K562 (cell line): ENCODE results near the gene RCC2. TPM values are rescaled to one million over a fixed set of nuclear protein-coding genes. Genes with fewer than 3 reads are reported as not detected.

Source experiments
- ATAC-seq: fragments of 200-7000 bp; cut with Tn5 transposase; 3 replicates; pipeline ENCODE4 v1.9.1; 2020; ENCODE audit warnings: moderate library complexity
- BruUV-seq: library from RNA; stranded (reverse); fragments of 400-500 nt; replicated peaks from 2 replicates; lab custom pipeline; 2021; lab: Mats Ljungman, UMichigan
- CTCF ChIA-PET: fragments of 300-600 bp; formaldehyde crosslinking; extraction: SDS; loops from one replicate; lab custom pipeline; 2021; ENCODE audit warnings: low intra/inter-chr PET ratio; lab: Yijun Ruan, JAX
- POLR2A ChIA-PET: fragments of 300-600, 350-650 bp; sonication (Branson Sonifier 250); formaldehyde crosslinking; extraction: SDS; loops from one replicate; lab custom pipeline; 2021; ENCODE audit warnings: antibody characterized with exemption, inconsistent platforms; lab: Yijun Ruan, JAX
- DNase-seq, 4 experiments: peaks; one replicate each; pipeline versions ENCODE4 v3.0.0 to v3.0.0-alpha.2; 2011 to 2018; ENCODE audit warnings: low spot score in 3 of 4, mixed read lengths in 3 of 4; ENCODE audit errors: extremely low read depth in 1 of 4
- FAIRE-seq: peaks from 2 replicates; lab custom pipeline; 2011; peaks lifted over from hg19 to GRCh38; lab: Jason Lieb, UNC
- H2AFZ ChIP-seq: 2 replicates; pipeline ENCODE4 v1.6.0; 2011; ENCODE audit warnings: low read depth, low read length, control low read depth, inconsistent platforms
- H3K27ac ChIP-seq: fragments of 200-600 bp; 3 replicates; pipeline ENCODE4 v1.8.0; 2011; ENCODE audit warnings: low read depth, mild to moderate bottlenecking, control low read depth, inconsistent platforms, low read length, moderate library complexity, mixed read lengths; ENCODE audit errors: extremely low read depth
- H3K27me3 ChIP-seq, 2 experiments: fragments of 300-600 bp in 1 of 2; 2 replicates in 1 of 2; 3 replicates in 1 of 2; pipeline versions ENCODE4 v1.6.0 to v1.8.0; 2011; ENCODE audit warnings: inconsistent platforms in 2 of 2, low read length in 2 of 2, mild to moderate bottlenecking in 1 of 2, mixed read lengths in 1 of 2, moderate library complexity in 1 of 2; ENCODE audit not compliant: control insufficient read depth in 2 of 2, insufficient read depth in 2 of 2
- H3K36me3 ChIP-seq: fragments of 300-600 bp; 3 replicates; pipeline ENCODE4 v1.8.0; 2011; ENCODE audit warnings: mild to moderate bottlenecking, low read length, inconsistent platforms; ENCODE audit not compliant: control insufficient read depth, insufficient read depth
- H3K4me1 ChIP-seq, 2 experiments: fragments of 200-600 bp in 1 of 2; replicated peaks in 1 of 2; 2 replicates in 1 of 2; 3 replicates in 1 of 2; pipeline versions ENCODE4 v1.5.1 to v1.8.0; 2011; ENCODE audit warnings: inconsistent platforms in 2 of 2, low read length in 2 of 2, mild to moderate bottlenecking in 1 of 2, mixed read lengths in 1 of 2, moderate library complexity in 1 of 2; ENCODE audit not compliant: control insufficient read depth in 2 of 2, insufficient read depth in 2 of 2
- H3K4me2 ChIP-seq: 2 replicates; pipeline ENCODE4 v1.6.1; 2011; ENCODE audit warnings: low read length, control low read depth, inconsistent platforms, mixed read lengths; ENCODE audit not compliant: insufficient read depth
- H3K4me3 ChIP-seq: fragments of 200-600 bp; sonication (generic), shearing (Covaris generic); 2 replicates; pipeline ENCODE4 v1.5.1; 2016; ENCODE audit warnings: control low read depth, inconsistent platforms
- H3K79me2 ChIP-seq: fragments of 200-600 bp; 3 replicates; pipeline ENCODE4 v1.8.0; 2011; ENCODE audit warnings: low read length, inconsistent platforms; ENCODE audit not compliant: control insufficient read depth, insufficient read depth
- H3K9ac ChIP-seq, 2 experiments: 2 replicates each; pipeline versions ENCODE4 v1.6.0 to v1.6.1; 2011; ENCODE audit warnings: low read depth in 2 of 2, low read length in 2 of 2, control low read depth in 1 of 2, inconsistent platforms in 1 of 2, mild to moderate bottlenecking in 1 of 2, mixed read lengths in 1 of 2; ENCODE audit not compliant: insufficient read depth in 1 of 2
- H3K9me1 ChIP-seq: one replicate; pipeline ENCODE4 v1.6.0; 2011; ENCODE audit warnings: inconsistent platforms, mild to moderate bottlenecking, low read length, moderate library complexity; ENCODE audit not compliant: control insufficient read depth, insufficient read depth
- H3K9me3 ChIP-seq: replicated peaks from 2 replicates; pipeline ENCODE4 v1.5.1; 2011; ENCODE audit warnings: low read depth, low read length, inconsistent platforms; ENCODE audit not compliant: control insufficient read depth, insufficient read depth
- H4K20me1 ChIP-seq: replicated peaks from 2 replicates; pipeline ENCODE4 v1.6.1; 2011; ENCODE audit warnings: low read length, inconsistent platforms, mixed read lengths; ENCODE audit not compliant: control insufficient read depth, insufficient read depth
- CHD1 ChIP-seq: fragments of 200-600 bp; sonication (generic); IDR thresholded peaks from one replicate; pipeline ENCODE4 v1.6.1; 2012; ENCODE audit warnings: mild to moderate bottlenecking, moderate library complexity, low read length, inconsistent platforms
- CREB5 ChIP-seq: fragments of 250-450 bp; sonication (Bioruptor Pico); IDR thresholded peaks from 2 replicates; pipeline ENCODE4 v1.5.0; 2020; ENCODE audit warnings: mild to moderate bottlenecking
- ERF ChIP-seq: fragments of 450-650 bp; formaldehyde crosslinking; IDR thresholded peaks from 2 replicates; pipeline ENCODE4 v1.4.0; 2020; ENCODE audit warnings: mild to moderate bottlenecking, mixed read lengths
- GABPB2 ChIP-seq: fragments of 250-450 bp; sonication (Bioruptor Pico); conservative IDR thresholded peaks from 2 replicates; pipeline ENCODE4 v1.5.1; 2021; ENCODE audit warnings: mild to moderate bottlenecking
- GTF2F1 ChIP-seq: IDR thresholded peaks from 2 replicates; pipeline ENCODE4 v1.6.1; 2011; ENCODE audit warnings: low read depth, low read length, improper control_type of control experiment
- HMGN3 ChIP-seq: IDR thresholded peaks from 2 replicates; pipeline ENCODE4 v1.6.1; 2011; ENCODE audit warnings: borderline replicate concordance, low read depth, mild to moderate bottlenecking, mixed read lengths, low read length; ENCODE audit not compliant: insufficient read length; ENCODE audit errors: extremely low read depth
- HNRNPK ChIP-seq: fragments of 200-400 bp; formaldehyde crosslinking; IDR thresholded peaks from one replicate; pipeline ENCODE4 v1.6.1; 2018; ENCODE audit warnings: mild to moderate bottlenecking, low read depth, low read length; ENCODE audit not compliant: poor library complexity, severe bottlenecking
- MTA2 ChIP-seq: fragments of 450-650 bp; IDR thresholded peaks from 2 replicates; pipeline ENCODE4 v1.6.1; 2016; ENCODE audit warnings: low read depth
- NBN ChIP-seq: fragments of 450-650 bp; IDR thresholded peaks from 2 replicates; pipeline ENCODE4 v1.6.1; 2016; ENCODE audit warnings: low read depth, mild to moderate bottlenecking
- NR1H2 ChIP-seq: sonication (generic); formaldehyde crosslinking; IDR thresholded peaks from 2 replicates; pipeline ENCODE4 v1.4.0; 2020; ENCODE audit warnings: mild to moderate bottlenecking, missing genetic modification reagents
- PCBP1 ChIP-seq: fragments of 200-400 bp; formaldehyde crosslinking; IDR thresholded peaks from 2 replicates; pipeline ENCODE4 v1.6.1; 2018; ENCODE audit warnings: mild to moderate bottlenecking, low read depth, low read length; ENCODE audit not compliant: poor library complexity, severe bottlenecking
- PRPF4 ChIP-seq: fragments of 200-400 bp; formaldehyde crosslinking; IDR thresholded peaks from one replicate; pipeline ENCODE4 v1.6.1; 2017; ENCODE audit warnings: low read length, low read depth, mild to moderate bottlenecking; ENCODE audit not compliant: insufficient read depth, poor library complexity, severe bottlenecking
- SLC30A9 ChIP-seq: fragments of 250-450 bp; sonication (Bioruptor Pico); IDR thresholded peaks from 2 replicates; pipeline ENCODE4 v1.8.0; 2022; ENCODE audit warnings: mild to moderate bottlenecking, moderate library complexity
- ZNF124 ChIP-seq: sonication (generic); formaldehyde crosslinking; IDR thresholded peaks from 2 replicates; pipeline ENCODE4 v1.8.1; 2022; ENCODE audit warnings: missing genetic modification reagents
- ZNF311 ChIP-seq: fragments of 250-450 bp; sonication (Bioruptor Pico); IDR thresholded peaks from 2 replicates; pipeline ENCODE4 v1.4.0; 2020; ENCODE audit warnings: mild to moderate bottlenecking, moderate library complexity
- ZNF707 ChIP-seq: fragments of 250-450 bp; sonication (Bioruptor Pico); conservative IDR thresholded peaks from 2 replicates; pipeline ENCODE4 v1.8.0; 2022; ENCODE audit warnings: inconsistent platforms, mild to moderate bottlenecking, moderate library complexity
- ZNF76 ChIP-seq: fragments of 250-450 bp; sonication (Bioruptor Pico); IDR thresholded peaks from 2 replicates; pipeline ENCODE4 v1.4.0; 2020; ENCODE audit warnings: mild to moderate bottlenecking, moderate library complexity, borderline replicate concordance
- WGBS: fragments of 100-300 bp; shearing (Covaris generic); methylation state at CpG from one replicate; pipeline ENCODE4 v1.1.6; 2016; ENCODE audit warnings: low coverage, mixed read lengths; ENCODE audit not compliant: insufficient coverage; ENCODE audit errors: missing lambda C conversion rate; 5-methylcytosine and 5-hydroxymethylcytosine counted together
- in situ Hi-C: fragments of 300-500 bp; cut with MboI; formaldehyde crosslinking; loops from 4 replicates; pipeline ENCODE4 v1.15.0; 2018; ENCODE audit warnings: inconsistent platforms, mixed read lengths
- intact Hi-C: fragments of 100-400 bp; cut with micrococcal nuclease; formaldehyde crosslinking; loops from 2 replicates; pipeline ENCODE4 v1.14.2; 2022
- polyA plus RNA-seq, 8 experiments: library from polyadenylated mRNA; depleted of rRNA in 4 of 8; stranded (reverse) in 5 of 8; unstranded in 3 of 8; fragments of >200 nt; fragmentation: Nextera tagmentation in 2 of 8; fragmentation: Illumina TruSeq in 1 of 8; extraction: Ambion mirVana in 2 of 8; extraction: Trizol in 1 of 8; gene quantifications; 2 replicates each; pipeline versions ENCODE4 v1.2.1 to v1.2.3, GENCODE V29; 2011 to 2014; ENCODE audit warnings: inconsistent platforms in 1 of 8, missing spikeins in 1 of 8
- total RNA-seq, 7 experiments: library from RNA; depleted of rRNA in 6 of 7; stranded (reverse); fragments of >200 nt in 6 of 7; fragmentation: Illumina TruSeq in 2 of 7; extraction: Trizol in 2 of 7; gene quantifications; 2 replicates each; pipeline versions ENCODE4 v1.2.1 to v1.2.3, GENCODE V29; 2011 to 2021; ENCODE audit warnings: low replicate concordance in 1 of 7

Gene RCC2
- total and polyA plus RNA-seq, 9 of the 15 experiments (the other 6 are each of a cell fraction or from before 2014, with no cell fraction given): 31.8 to 292 (median 116) TPM

DNA sequence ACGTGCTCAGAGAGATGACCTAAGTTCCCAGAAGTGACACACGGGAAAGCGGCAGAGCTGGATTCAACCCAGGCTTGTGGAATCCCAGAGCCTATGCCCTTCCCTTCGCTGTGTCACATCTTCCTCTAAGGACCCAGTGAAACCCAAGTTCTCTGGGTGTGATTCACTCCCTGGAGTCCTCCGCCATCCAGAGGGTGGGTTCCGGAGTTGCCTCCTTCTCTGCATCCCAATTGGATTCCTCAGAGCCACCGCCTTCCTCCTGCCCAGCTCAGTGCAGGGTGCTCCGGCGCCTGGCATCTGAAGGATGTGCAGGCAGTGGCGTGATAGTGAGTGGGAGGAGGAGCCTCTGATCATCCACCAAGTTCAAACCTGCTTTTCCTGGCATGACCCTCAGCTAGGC is 20.7 kb upstream of the RCC2 start:
- no peak overlapping the region for H3K4me2 ChIP-seq
- no peaks in the 10 kb centered on the region for H3K9me1 ChIP-seq
- no peaks in the 10 kb centered on the region for H3K9me3 ChIP-seq
- no peaks in the 10 kb centered on the region for H4K20me1 ChIP-seq
- H3K4me3 ChIP-seq: no peak overlapping the region
- H3K27me3 ChIP-seq: peaks cover 18 to 25% of the 10 kb centered on the region in 2 experiments
- no peak for FAIRE-seq
- H2AFZ ChIP-seq: no peak overlapping the region
- peak in 1 of 4 experiments; percentile 2 for DNase-seq
- H3K9ac ChIP-seq: 0 out of 4 replicates have a peak overlapping the region, but pooled peaks of 1 of the 2 experiments have one; percentile 15
- 27% methylated on average over 10 of the region's 10 CpGs for WGBS
- H3K4me1 ChIP-seq: peaks cover 0 to 3% of the 10 kb centered on the region in 2 experiments; a peak in 1 of 5 replicates
- no peaks in the 10 kb centered on the region for H3K36me3 ChIP-seq
- BruUV-seq: no TSS peak
- H3K79me2 ChIP-seq: no peaks in the 10 kb centered on the region
- in situ Hi-C loops: no loop called here
- ChIA-PET POLR2A (no interaction called here), CTCF (no interaction called here)
- no peak overlapping the region for H3K27ac ChIP-seq
- TF ChIP-seq CHD1 (no peak), NR1H2 (CRISPR knock-in tag) (no peak), ZNF311 (CRISPR knock-in tag) (no peak), PCBP1 (no peak), PRPF4 (no peak), NBN (no peak), ERF (no peak), SLC30A9 (CRISPR knock-in tag) (no peak), ZNF707 (CRISPR knock-in tag) (no peak), HNRNPK (no peak), GTF2F1 (no peak), ZNF124 (no peak), GABPB2 (CRISPR knock-in tag) (no peak), ZNF76 (no peak), CREB5 (CRISPR knock-in tag) (no peak), HMGN3 (no peak), MTA2 (no peak)
- intact Hi-C loops: no loop called here
- ATAC-seq: no peak
